ENCODE measurements around the gene KRT39.

Gene KRT39

DNA sequence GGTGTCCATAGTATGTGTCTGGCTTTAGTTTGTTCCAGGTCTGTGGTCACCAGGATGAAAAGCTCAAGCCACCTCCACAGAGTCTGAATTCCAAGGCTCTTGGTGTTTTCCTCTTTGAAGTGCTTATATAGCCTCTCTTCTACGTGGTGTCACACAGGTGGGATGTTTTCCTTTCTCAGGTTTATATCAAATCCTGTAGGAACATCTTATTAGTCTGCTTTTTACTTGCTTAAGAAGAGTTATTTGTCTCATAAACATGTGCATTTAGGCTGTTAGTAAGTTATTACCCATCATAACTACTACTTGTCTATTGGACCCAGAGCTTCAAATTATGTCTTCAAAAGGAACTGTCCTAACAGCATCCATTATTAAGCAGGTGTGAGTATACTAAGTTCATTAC lies at the start of gene KRT39:
Gene KRT39, minus strand, starts transcription at position 101 of the 400 bp plus-strand sequence. Its CDS starts 92 bp downstream, at position 9.
- H3K27ac ChIP-seq (ENCODE audit: low read depth, low read length): no peak within 1 kb of the TSS
- no peaks in the 10 kb centered on the region for H3K27me3 ChIP-seq (ENCODE audit: control insufficient read depth, insufficient read depth, low read length)
- H3K9me3 ChIP-seq (ENCODE audit: control insufficient read depth, insufficient read depth, low read length): 0 out of 2 replicates have a peak, but pooled peaks cover 3% of the 10 kb centered on the region

DNA sequence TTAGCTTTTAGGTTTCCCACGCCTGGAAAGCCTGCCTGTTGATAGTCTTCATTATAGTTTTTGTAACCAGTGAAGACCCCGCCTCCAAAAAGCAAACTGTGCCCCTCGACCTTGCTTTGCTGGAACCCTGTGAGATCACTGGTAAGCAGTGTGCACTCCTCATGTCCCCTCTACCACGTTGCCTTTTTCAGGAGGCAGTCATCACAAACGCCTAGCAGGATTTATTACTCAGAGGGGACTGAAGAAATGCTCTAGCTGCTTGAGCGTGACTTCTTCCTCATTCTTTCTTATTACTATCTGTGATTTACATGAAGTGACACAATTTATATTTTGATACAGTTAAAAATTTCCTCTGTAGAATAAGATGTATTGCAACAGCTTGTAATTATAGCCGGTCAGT lies 48.7 kb upstream of the KRT39 start:
- Histone ChIP-seq H3K9me3 (ENCODE audit: control insufficient read depth, insufficient read depth, low read length) (no peaks in the 10 kb centered on the region), H3K36me3 (ENCODE audit: control insufficient read depth, insufficient read depth, low read length) (no peaks in the 10 kb centered on the region), H3K27me3 (ENCODE audit: control insufficient read depth, insufficient read depth, low read length) (no peaks in the 10 kb centered on the region), H3K4me3 (ENCODE audit: low read depth, low read length) (no peak overlapping the region), H3K9ac (ENCODE audit: low read depth, low read length) (no peak overlapping the region), H3K4me1 (ENCODE audit: control insufficient read depth, insufficient read depth, low read length) (no peaks in the 10 kb centered on the region), H3K27ac (ENCODE audit: low read depth, low read length) (no peak overlapping the region)

More for the DNA sequence above, at the start of gene KRT39:
- H3K36me3 ChIP-seq (ENCODE audit: control insufficient read depth, insufficient read depth, low read length): no peaks in the 10 kb centered on the region
- H3K9ac ChIP-seq (ENCODE audit: low read depth, low read length): no peak within 1 kb of the TSS
- no peak within 1 kb of the TSS for H3K4me3 ChIP-seq (ENCODE audit: low read depth, low read length)
- H3K4me1 ChIP-seq (ENCODE audit: control insufficient read depth, insufficient read depth, low read length): no peaks in the 10 kb centered on the region

DNA sequence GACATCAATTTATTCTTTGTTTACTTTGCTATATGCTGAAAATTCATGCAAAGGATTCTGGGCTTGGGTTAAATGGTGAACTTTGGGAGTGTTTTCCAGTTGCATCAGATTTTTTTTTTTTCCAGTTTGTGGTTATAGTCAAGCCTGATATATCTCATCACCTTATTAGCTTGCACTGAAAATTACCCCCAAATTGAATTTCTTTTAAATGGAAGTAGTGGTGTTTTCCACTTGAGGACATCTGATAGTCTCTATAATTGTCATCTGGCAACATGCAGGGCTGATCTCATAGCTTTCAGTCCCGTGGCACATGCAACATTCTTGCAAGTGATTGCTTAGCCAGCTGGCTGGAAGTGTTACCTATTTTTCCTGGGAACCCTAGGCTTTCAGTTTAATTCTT lies 46.9 kb upstream of the KRT39 start:
- no peaks in the 10 kb centered on the region for H3K9me3 ChIP-seq (ENCODE audit: control insufficient read depth, insufficient read depth, low read length)
- H3K27ac ChIP-seq (ENCODE audit: low read depth, low read length): no peak overlapping the region
- H3K27me3 ChIP-seq (ENCODE audit: control insufficient read depth, insufficient read depth, low read length): no peaks in the 10 kb centered on the region
- H3K4me3 ChIP-seq (ENCODE audit: low read depth, low read length): no peak overlapping the region
- peaks cover 14% of the 10 kb centered on the region for H3K4me1 ChIP-seq (ENCODE audit: control insufficient read depth, insufficient read depth, low read length)
- H3K36me3 ChIP-seq (ENCODE audit: control insufficient read depth, insufficient read depth, low read length): no peaks in the 10 kb centered on the region
- H3K9ac ChIP-seq (ENCODE audit: low read depth, low read length): no peak overlapping the region

DNA sequence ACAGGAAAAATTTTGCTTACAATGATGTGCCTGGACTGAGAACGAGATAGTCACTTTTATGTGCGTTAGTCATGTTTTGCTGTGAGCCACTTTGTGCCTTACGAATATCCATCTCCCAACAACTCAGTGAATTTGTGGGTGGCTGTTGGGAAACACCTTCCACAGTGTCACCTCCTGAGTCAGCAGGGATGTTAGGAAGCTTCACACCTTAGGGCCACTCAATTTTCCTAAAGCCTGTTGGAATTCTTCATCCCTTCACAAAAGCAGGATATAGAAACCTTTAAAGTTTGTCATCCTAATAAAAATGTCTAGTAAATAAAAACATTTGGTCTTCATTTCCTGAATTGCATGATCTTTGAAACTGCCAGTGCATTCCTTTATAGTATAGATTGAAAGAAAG lies 46.4 kb upstream of the KRT39 start:
- Histone ChIP-seq H3K9me3 (ENCODE audit: control insufficient read depth, insufficient read depth, low read length) (no peaks in the 10 kb centered on the region), H3K4me1 (ENCODE audit: control insufficient read depth, insufficient read depth, low read length) (peaks cover 16% of the 10 kb centered on the region), H3K9ac (ENCODE audit: low read depth, low read length) (no peak overlapping the region), H3K4me3 (ENCODE audit: low read depth, low read length) (no peak overlapping the region), H3K27ac (ENCODE audit: low read depth, low read length) (no peak overlapping the region), H3K36me3 (ENCODE audit: control insufficient read depth, insufficient read depth, low read length) (no peaks in the 10 kb centered on the region), H3K27me3 (ENCODE audit: control insufficient read depth, insufficient read depth, low read length) (no peaks in the 10 kb centered on the region)

DNA sequence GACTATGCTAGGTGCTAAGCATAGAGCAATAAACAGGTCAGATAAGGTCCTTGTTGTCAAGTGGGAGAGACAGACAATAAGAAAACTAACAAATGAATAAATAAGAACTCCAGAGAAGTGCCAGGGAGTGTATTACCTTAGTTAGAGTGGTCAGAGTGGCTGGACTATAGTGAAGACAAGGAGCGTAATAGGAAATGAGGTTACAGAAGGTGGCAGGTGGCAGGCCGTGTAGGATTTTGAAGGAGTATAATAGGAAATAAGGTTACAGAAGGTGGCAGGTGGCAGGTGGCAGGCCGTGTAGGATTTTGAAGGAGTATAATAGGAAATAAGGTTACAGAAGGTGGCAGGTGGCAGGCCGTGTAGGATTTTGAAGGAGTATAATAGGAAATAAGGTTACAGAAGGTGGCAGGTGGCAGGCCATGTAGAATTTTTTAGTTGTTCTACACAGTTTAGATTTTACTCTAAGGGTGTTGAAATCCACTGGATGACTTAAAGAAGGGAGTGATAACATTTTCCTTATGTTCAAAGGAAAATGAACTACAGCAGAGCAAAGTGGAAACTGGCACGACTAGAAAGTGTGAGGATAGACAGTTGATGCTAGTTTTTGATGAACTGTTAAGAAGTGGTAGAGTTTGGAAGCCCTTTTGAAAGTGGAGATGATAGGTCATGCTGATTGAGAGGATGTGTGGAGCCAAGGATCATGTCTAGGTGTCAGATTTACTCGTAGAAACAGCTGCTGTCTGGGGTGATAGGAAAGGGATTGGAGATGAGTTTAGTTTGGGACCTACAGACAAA lies 45.8 kb upstream of the KRT39 start:
- H3K27ac ChIP-seq (ENCODE audit: low read depth, low read length): no peak overlapping the region
- no peak overlapping the region for H3K4me3 ChIP-seq (ENCODE audit: low read depth, low read length)
- H3K9ac ChIP-seq (ENCODE audit: low read depth, low read length): no peak overlapping the region
- no peaks in the 10 kb centered on the region for H3K9me3 ChIP-seq (ENCODE audit: control insufficient read depth, insufficient read depth, low read length)
- H3K27me3 ChIP-seq (ENCODE audit: control insufficient read depth, insufficient read depth, low read length): no peaks in the 10 kb centered on the region
- H3K4me1 ChIP-seq (ENCODE audit: control insufficient read depth, insufficient read depth, low read length): peaks cover 16% of the 10 kb centered on the region
- no peaks in the 10 kb centered on the region for H3K36me3 ChIP-seq (ENCODE audit: control insufficient read depth, insufficient read depth, low read length)

DNA sequence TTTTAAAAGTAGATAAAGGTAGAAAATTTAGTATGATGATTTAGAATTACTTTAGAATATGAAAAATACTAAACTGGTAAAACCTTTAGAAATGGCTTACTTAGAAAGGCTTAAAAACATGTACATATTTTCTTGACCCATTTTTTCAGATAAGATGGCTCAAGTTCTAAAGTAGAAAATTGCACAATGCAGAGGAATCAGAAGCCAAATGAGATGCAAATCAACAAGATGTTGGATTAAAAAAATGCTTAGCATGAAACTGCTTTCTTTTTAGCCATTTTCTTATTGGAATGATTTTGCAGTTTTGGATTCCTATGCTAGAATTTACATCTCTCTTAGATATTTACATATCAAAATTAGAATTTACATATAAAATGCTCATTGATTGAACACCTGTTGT lies 43.7 kb upstream of the KRT39 start:
- no peaks in the 10 kb centered on the region for H3K9me3 ChIP-seq (ENCODE audit: control insufficient read depth, insufficient read depth, low read length)
- peaks cover 16% of the 10 kb centered on the region for H3K4me1 ChIP-seq (ENCODE audit: control insufficient read depth, insufficient read depth, low read length)
- H3K27me3 ChIP-seq (ENCODE audit: control insufficient read depth, insufficient read depth, low read length): no peaks in the 10 kb centered on the region

DNA sequence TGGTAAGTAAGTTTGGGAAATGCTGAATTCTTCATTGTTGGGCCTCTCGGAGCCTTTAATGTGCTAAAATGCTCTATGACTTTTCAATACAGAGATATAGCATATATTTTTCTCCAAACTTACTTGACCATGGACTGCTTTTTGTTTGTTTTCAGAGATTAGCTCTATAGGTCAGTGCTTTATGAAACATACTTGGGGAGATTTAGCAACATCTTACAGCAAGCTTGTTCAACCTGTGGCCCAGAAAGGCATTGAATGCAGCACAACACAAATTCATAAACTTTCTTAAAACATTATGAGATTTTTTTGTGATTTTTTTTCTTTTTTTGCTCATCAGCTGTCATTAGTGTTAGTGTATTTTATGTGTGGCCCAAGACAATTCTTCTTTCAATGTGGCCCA lies 43.2 kb upstream of the KRT39 start:
- Histone ChIP-seq H3K4me1 (ENCODE audit: control insufficient read depth, insufficient read depth, low read length) (peaks cover 16% of the 10 kb centered on the region), H3K36me3 (ENCODE audit: control insufficient read depth, insufficient read depth, low read length) (no peaks in the 10 kb centered on the region), H3K9ac (ENCODE audit: low read depth, low read length) (no peak overlapping the region), H3K4me3 (ENCODE audit: low read depth, low read length) (no peak overlapping the region), H3K27ac (ENCODE audit: low read depth, low read length) (no peak overlapping the region), H3K27me3 (ENCODE audit: control insufficient read depth, insufficient read depth, low read length) (no peaks in the 10 kb centered on the region), H3K9me3 (ENCODE audit: control insufficient read depth, insufficient read depth, low read length) (no peaks in the 10 kb centered on the region)

More for the DNA sequence above, 43.7 kb upstream of the KRT39 start:
- H3K27ac ChIP-seq (ENCODE audit: low read depth, low read length): no peak overlapping the region
- H3K9ac ChIP-seq (ENCODE audit: low read depth, low read length): no peak overlapping the region
- H3K36me3 ChIP-seq (ENCODE audit: control insufficient read depth, insufficient read depth, low read length): no peaks in the 10 kb centered on the region
- H3K4me3 ChIP-seq (ENCODE audit: low read depth, low read length): no peak overlapping the region

DNA sequence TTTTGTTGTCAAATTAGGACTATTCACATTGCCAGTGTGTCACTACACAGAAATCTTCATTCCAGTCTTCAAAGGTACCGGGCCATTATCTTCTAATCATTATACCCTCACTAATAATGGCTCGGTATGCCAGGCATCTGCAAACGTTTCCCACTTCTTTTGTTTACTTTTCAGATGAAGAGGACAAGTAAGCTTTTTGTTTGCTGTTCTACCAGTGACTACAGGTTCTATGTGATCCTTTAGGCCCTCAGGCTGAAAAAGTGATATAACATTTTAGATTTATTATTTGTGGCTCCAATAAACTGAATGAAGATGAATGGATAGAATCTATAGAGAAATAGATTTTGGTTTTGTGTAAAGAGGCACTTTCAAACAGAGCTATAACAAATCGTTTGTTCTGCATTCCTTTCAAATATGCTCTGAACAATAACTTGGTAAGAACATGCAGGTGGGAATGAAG lies 42.6 kb upstream of the KRT39 start:
- H3K9me3 ChIP-seq (ENCODE audit: control insufficient read depth, insufficient read depth, low read length): no peaks in the 10 kb centered on the region
- H3K4me1 ChIP-seq (ENCODE audit: control insufficient read depth, insufficient read depth, low read length): peaks cover 16% of the 10 kb centered on the region
- H3K27ac ChIP-seq (ENCODE audit: low read depth, low read length): peak overlapping the region; percentile 16
- H3K4me3 ChIP-seq (ENCODE audit: low read depth, low read length): no peak overlapping the region
- H3K9ac ChIP-seq (ENCODE audit: low read depth, low read length): no peak overlapping the region
- no peaks in the 10 kb centered on the region for H3K27me3 ChIP-seq (ENCODE audit: control insufficient read depth, insufficient read depth, low read length)
- no peaks in the 10 kb centered on the region for H3K36me3 ChIP-seq (ENCODE audit: control insufficient read depth, insufficient read depth, low read length)

DNA sequence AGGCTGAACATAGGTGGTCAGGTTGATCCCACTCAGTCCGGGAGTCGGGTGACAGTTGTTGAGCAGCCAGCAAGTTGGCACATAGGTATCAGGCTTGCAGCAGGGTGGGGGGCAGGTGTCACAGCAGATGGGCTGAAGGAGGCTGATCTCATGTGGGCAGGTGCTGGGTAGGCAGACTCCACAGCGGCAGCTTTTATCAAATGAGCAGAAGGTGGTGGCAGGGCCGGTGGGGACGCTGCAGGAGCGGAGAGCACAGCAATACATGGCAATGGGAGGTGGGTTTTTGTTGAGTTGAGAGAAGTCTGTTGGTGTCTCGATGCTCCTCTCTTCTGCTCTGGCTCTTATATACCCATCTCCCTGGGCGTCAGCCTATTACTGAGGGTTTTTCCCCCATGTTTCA lies 42.1 kb upstream of the KRT39 start, which contains the start of gene KRTAP3-1:
Gene KRTAP3-1, minus strand, starts transcription at position 318 of the 400 bp plus-strand sequence. Its CDS starts 54 bp downstream, at position 264.
- Histone ChIP-seq H3K27me3 (ENCODE audit: control insufficient read depth, insufficient read depth, low read length) (no peaks in the 10 kb centered on the region), H3K4me3 (ENCODE audit: low read depth, low read length) (no peak within 1 kb of the TSS), H3K4me1 (ENCODE audit: control insufficient read depth, insufficient read depth, low read length) (peaks cover 16% of the 10 kb centered on the region), H3K27ac (ENCODE audit: low read depth, low read length) (peak within 1 kb of the TSS; percentile 16), H3K36me3 (ENCODE audit: control insufficient read depth, insufficient read depth, low read length) (no peaks in the 10 kb centered on the region), H3K9ac (ENCODE audit: low read depth, low read length) (no peak within 1 kb of the TSS), H3K9me3 (ENCODE audit: control insufficient read depth, insufficient read depth, low read length) (no peaks in the 10 kb centered on the region)

DNA sequence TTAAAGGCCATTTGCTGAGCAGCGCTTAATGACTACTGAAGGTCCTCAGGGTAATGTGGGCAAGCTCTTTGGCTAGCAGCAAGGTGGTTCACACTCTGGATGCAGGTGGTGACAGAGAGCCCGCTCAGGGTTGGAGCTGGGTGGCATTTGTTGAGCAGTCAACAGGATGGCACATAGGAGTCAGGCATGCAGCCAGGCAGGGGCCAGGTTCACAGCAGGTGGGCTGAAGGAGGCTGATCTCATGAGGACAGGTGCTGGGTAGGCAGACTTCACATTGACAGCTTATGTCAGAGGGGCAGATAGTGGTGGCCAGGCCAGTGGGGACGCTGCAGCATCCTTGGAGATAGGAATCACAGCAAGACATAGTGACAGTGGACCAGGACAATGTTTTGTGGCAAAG lies 37.6 kb upstream of the KRT39 start:
- Histone ChIP-seq H3K36me3 (ENCODE audit: control insufficient read depth, insufficient read depth, low read length) (no peaks in the 10 kb centered on the region), H3K4me1 (ENCODE audit: control insufficient read depth, insufficient read depth, low read length) (peaks cover 14% of the 10 kb centered on the region), H3K9me3 (ENCODE audit: control insufficient read depth, insufficient read depth, low read length) (no peaks in the 10 kb centered on the region), H3K27me3 (ENCODE audit: control insufficient read depth, insufficient read depth, low read length) (no peaks in the 10 kb centered on the region), H3K9ac (ENCODE audit: low read depth, low read length) (no peak overlapping the region), H3K27ac (ENCODE audit: low read depth, low read length) (no peak overlapping the region), H3K4me3 (ENCODE audit: low read depth, low read length) (no peak overlapping the region)

DNA sequence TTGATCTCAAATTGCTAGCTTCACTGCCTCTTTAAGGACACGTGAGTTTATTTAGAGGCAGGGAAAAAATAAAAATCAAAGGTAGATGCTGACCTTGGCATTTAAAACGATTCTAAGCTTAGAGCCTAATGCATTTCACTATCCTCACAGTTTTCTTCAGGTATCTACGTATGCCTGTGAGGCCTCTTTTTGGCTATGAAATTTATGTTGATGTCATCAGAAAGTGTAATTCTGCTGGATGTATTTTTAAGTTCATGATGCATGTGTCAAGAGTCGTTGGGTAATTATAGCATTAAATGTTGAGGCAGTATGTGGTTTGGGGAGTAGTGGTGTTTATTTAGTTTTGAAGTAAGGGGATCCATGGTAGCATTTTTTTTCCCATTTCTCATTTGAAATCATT lies 37.2 kb upstream of the KRT39 start:
- no peak overlapping the region for H3K4me3 ChIP-seq (ENCODE audit: low read depth, low read length)
- H3K27me3 ChIP-seq (ENCODE audit: control insufficient read depth, insufficient read depth, low read length): no peaks in the 10 kb centered on the region
- H3K9me3 ChIP-seq (ENCODE audit: control insufficient read depth, insufficient read depth, low read length): no peaks in the 10 kb centered on the region
- H3K9ac ChIP-seq (ENCODE audit: low read depth, low read length): no peak overlapping the region
- H3K27ac ChIP-seq (ENCODE audit: low read depth, low read length): no peak overlapping the region
- peaks cover 9% of the 10 kb centered on the region; the same call in 1 of the 2 replicates for H3K4me1 ChIP-seq (ENCODE audit: control insufficient read depth, insufficient read depth, low read length)
- H3K36me3 ChIP-seq (ENCODE audit: control insufficient read depth, insufficient read depth, low read length): no peaks in the 10 kb centered on the region

Data from HUES48 (cell line).